ENCODE measurements around the gene ALOX15.
"Not testable (repeated sequence)": the region's sequence is repeated elsewhere in the genome, so short reads cannot be mapped to it uniquely, and the experiment has no call there.

Gene ALOX15

GRCh38 chr17:4617590-4618351 lies 23.7 kb downstream of the ALOX15 start:
- DNase-seq: no peak

- DNase-seq: no peak
Observed at GRCh38 chr17:4617090-4617489, 24.4 kb downstream of the ALOX15 start.

GRCh38 chr17:4616476-4616875 lies 25.0 kb downstream of the ALOX15 start:
- no peak for DNase-seq

- DNase-seq: no peak
Observed at GRCh38 chr17:4610656-4611055, 30.8 kb downstream of the ALOX15 start.

- DNase-seq: no peak
Observed at GRCh38 chr17:4610162-4610561, 31.3 kb downstream of the ALOX15 start.

- no peak for DNase-seq
Observed at GRCh38 chr17:4609761-4610160, 31.7 kb downstream of the ALOX15 start.

GRCh38 chr17:4607773-4608187 lies 33.7 kb downstream of the ALOX15 start:
- peak in 1 of 2 experiments; percentile 15 for DNase-seq

GRCh38 chr17:4607261-4607741 lies 34.2 kb downstream of the ALOX15 start:
- DNase-seq: no peak

GRCh38 chr17:4605826-4606225 lies 35.7 kb downstream of the ALOX15 start:
- no peak for DNase-seq

- DNase-seq: not testable (repeated sequence)
Observed at GRCh38 chr17:4604736-4605135, 36.7 kb downstream of the ALOX15 start.

GRCh38 chr17:4604111-4604644 lies 37.3 kb downstream of the ALOX15 start:
- DNase-seq: no peak

- no peak for DNase-seq
Observed at GRCh38 chr17:4602041-4602440, 39.4 kb downstream of the ALOX15 start.

GRCh38 chr17:4601326-4601725 lies 40.2 kb downstream of the ALOX15 start:
- DNase-seq: no peak

GRCh38 chr17:4600563-4600962 lies 40.9 kb downstream of the ALOX15 start:
- DNase-seq: no peak

- no peak for DNase-seq
Observed at GRCh38 chr17:4599505-4600281, 41.8 kb downstream of the ALOX15 start.

- no peak for DNase-seq
Observed at GRCh38 chr17:4598776-4599504, 42.5 kb downstream of the ALOX15 start.

- no peak for DNase-seq
Observed at GRCh38 chr17:4597975-4598374, 43.5 kb downstream of the ALOX15 start.

GRCh38 chr17:4596636-4597380 lies 44.7 kb downstream of the ALOX15 start:
- no peak for DNase-seq

- not testable (repeated sequence) for DNase-seq
Observed at GRCh38 chr17:4595685-4596342, 45.7 kb downstream of the ALOX15 start.

- DNase-seq: no peak
Observed at GRCh38 chr17:4594931-4595684, 46.4 kb downstream of the ALOX15 start.

- DNase-seq: no peak
Observed at GRCh38 chr17:4594406-4594805, 47.1 kb downstream of the ALOX15 start.
